H1 (cell line): Measurements from ENCODE around the gene USP6.

Source experiments
- BCL11A ChIP-seq, 2 experiments: IDR thresholded peaks; one replicate each; pipeline ENCODE4 v1.6.1; 2011; ENCODE audit warnings: low read depth in 2 of 2, low read length in 2 of 2, mild to moderate bottlenecking in 2 of 2
- CBX5 ChIP-seq: fragments of 300-800, 300-1000 bp; sonication (generic); IDR thresholded peaks from 2 replicates; pipeline ENCODE4 v1.7.1; 2016; ENCODE audit warnings: antibody characterized with exemption, low read length, low read depth
- CEBPB ChIP-seq: IDR thresholded peaks from 2 replicates; pipeline ENCODE4 v1.6.1; 2012; ENCODE audit warnings: low read depth, low read length
- EP300 ChIP-seq, 2 experiments: IDR thresholded peaks; 1 replicate in 1 of 2; 2 replicates in 1 of 2; pipeline ENCODE4 v1.6.1; 2011 to 2012; ENCODE audit warnings: low read depth in 2 of 2, low read length in 2 of 2, mild to moderate bottlenecking in 2 of 2, borderline replicate concordance in 1 of 2, inconsistent platforms in 1 of 2, moderate library complexity in 1 of 2
- EZH2 ChIP-seq: fragments of 200-600 bp; sonication (generic); IDR thresholded peaks from 2 replicates; pipeline ENCODE4 v1.7.1; 2012; ENCODE audit warnings: low read depth, mild to moderate bottlenecking, moderate library complexity, low read length, inconsistent platforms; ENCODE audit not compliant: severe bottlenecking
- GABPA ChIP-seq: IDR thresholded peaks from 2 replicates; pipeline ENCODE4 v1.6.1; 2011; ENCODE audit warnings: mild to moderate bottlenecking, low read length, moderate library complexity, borderline replicate concordance; ENCODE audit not compliant: insufficient read depth
- POLR2A ChIP-seq, 2 experiments: IDR thresholded peaks; 1 replicate in 1 of 2; 2 replicates in 1 of 2; pipeline ENCODE4 v1.6.1; 2011; ENCODE audit warnings: low read depth in 2 of 2, low read length in 2 of 2, mild to moderate bottlenecking in 2 of 2; ENCODE audit errors: control extremely low read depth in 1 of 2
- TEAD4 ChIP-seq: IDR thresholded peaks from 2 replicates; pipeline ENCODE4 v1.6.1; 2012; ENCODE audit warnings: low read depth, low read length, inconsistent platforms, mixed read lengths
- YY1 ChIP-seq: IDR thresholded peaks from 2 replicates; pipeline ENCODE4 v1.6.1; 2011; ENCODE audit warnings: low read depth, mild to moderate bottlenecking, low read length
- TF ChIP-seq, protein P1 (sequence below), 3 experiments: IDR thresholded peaks; 1 replicate in 2 of 3; 2 replicates in 1 of 3; pipeline versions ENCODE4 v1.5.1 to v1.6.1; 2011; ENCODE audit warnings: low read length in 3 of 3, mild to moderate bottlenecking in 3 of 3, inconsistent platforms in 2 of 3, low read depth in 1 of 3, moderate library complexity in 1 of 3; ENCODE audit not compliant: insufficient read depth in 1 of 3; ENCODE audit errors: control extremely low read depth in 1 of 3
- TF ChIP-seq, protein P2 (sequence below): IDR thresholded peaks from 2 replicates; pipeline ENCODE4 v1.6.1; 2011; ENCODE audit warnings: low read length, improper control_type of control experiment

DNA sequence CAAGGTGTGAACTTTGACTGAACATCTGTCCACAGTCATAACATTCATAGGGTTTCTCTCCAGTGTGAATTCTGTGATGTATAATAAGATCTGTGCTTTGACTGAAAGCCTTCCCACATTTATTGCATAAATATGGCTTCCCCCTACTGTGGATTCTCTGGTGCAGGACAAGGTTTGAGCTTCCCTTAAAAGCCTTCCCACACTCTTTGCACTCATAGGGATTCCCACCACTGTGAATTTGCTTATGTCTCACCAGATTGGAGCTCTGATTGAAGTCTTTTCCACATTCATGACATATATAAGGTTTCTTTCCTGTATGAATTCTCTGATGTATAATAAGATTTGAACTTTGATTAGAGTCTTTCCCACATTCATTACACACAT, 67.6 kb downstream of the USP6 start:
- TF ChIP-seq, protein P1, sequence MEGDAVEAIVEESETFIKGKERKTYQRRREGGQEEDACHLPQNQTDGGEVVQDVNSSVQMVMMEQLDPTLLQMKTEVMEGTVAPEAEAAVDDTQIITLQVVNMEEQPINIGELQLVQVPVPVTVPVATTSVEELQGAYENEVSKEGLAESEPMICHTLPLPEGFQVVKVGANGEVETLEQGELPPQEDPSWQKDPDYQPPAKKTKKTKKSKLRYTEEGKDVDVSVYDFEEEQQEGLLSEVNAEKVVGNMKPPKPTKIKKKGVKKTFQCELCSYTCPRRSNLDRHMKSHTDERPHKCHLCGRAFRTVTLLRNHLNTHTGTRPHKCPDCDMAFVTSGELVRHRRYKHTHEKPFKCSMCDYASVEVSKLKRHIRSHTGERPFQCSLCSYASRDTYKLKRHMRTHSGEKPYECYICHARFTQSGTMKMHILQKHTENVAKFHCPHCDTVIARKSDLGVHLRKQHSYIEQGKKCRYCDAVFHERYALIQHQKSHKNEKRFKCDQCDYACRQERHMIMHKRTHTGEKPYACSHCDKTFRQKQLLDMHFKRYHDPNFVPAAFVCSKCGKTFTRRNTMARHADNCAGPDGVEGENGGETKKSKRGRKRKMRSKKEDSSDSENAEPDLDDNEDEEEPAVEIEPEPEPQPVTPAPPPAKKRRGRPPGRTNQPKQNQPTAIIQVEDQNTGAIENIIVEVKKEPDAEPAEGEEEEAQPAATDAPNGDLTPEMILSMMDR (IDR thresholded peaks at IDR 0.05; ENCODE audit: control extremely low read depth in 1 of 3, insufficient read depth in 1 of 3, low read depth in 1 of 3, low read length in 3 of 3): no peak
- no peak for TF ChIP-seq CBX5
- TF ChIP-seq, protein P2, sequence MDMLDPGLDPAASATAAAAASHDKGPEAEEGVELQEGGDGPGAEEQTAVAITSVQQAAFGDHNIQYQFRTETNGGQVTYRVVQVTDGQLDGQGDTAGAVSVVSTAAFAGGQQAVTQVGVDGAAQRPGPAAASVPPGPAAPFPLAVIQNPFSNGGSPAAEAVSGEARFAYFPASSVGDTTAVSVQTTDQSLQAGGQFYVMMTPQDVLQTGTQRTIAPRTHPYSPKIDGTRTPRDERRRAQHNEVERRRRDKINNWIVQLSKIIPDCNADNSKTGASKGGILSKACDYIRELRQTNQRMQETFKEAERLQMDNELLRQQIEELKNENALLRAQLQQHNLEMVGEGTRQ: no peak
- no peak for TF ChIP-seq BCL11A (IDR thresholded peaks at IDR 0.05; ENCODE audit: low read depth in 2 of 2, low read length in 2 of 2)
- no peak for TF ChIP-seq TEAD4
- TF ChIP-seq YY1: no peak
- TF ChIP-seq CEBPB: no peak
- TF ChIP-seq EZH2: no peak
- TF ChIP-seq EP300 (IDR thresholded peaks at IDR 0.05; ENCODE audit: borderline replicate concordance in 1 of 2, low read depth in 2 of 2, low read length in 2 of 2): no peak
- TF ChIP-seq GABPA: no peak
- TF ChIP-seq POLR2A (IDR thresholded peaks at IDR 0.05; ENCODE audit: control extremely low read depth in 1 of 2, low read depth in 2 of 2, low read length in 2 of 2): no peak
